HepG2 (cell line): ENCODE measurements around the gene SERTAD3. TPM values are rescaled to one million over a fixed set of nuclear protein-coding genes. Genes with fewer than 3 reads are reported as not detected.

ENCODE experiments used
- ATAC-seq: fragments of 200-7000 bp; cut with Tn5 transposase; 3 replicates; pipeline ENCODE4 v1.9.1; 2020; ENCODE audit warnings: mild to moderate bottlenecking, moderate library complexity
- BruUV-seq: library from RNA; stranded (reverse); fragments of 400-500 nt; replicated peaks from 2 replicates; lab custom pipeline; 2021; lab: Mats Ljungman, UMichigan
- CTCF ChIA-PET: fragments of 300-600 bp; formaldehyde crosslinking; extraction: SDS; loops from one replicate; lab custom pipeline; 2021; ENCODE audit warnings: low total read pairs, inconsistent platforms, low intra/inter-chr PET ratio; lab: Yijun Ruan, JAX
- POLR2A ChIA-PET: fragments of 350-600 bp; sonication (Branson Sonifier 250); formaldehyde crosslinking; loops from one replicate; lab custom pipeline; 2020; ENCODE audit warnings: antibody characterized with exemption, inconsistent platforms; lab: Yijun Ruan, JAX
- DNase-seq: peaks from one replicate; pipeline ENCODE4 v3.0.0-alpha.2; 2015; ENCODE audit warnings: low spot score
- FAIRE-seq: peaks from 3 replicates; lab custom pipeline; 2011; peaks lifted over from hg19 to GRCh38; lab: Jason Lieb, UNC
- H2AFZ ChIP-seq: one replicate; pipeline ENCODE4 v1.6.1; 2011; ENCODE audit warnings: low read length, inconsistent platforms
- H3K27ac ChIP-seq: fragments of 300-600 bp; 3 replicates; pipeline ENCODE4 v1.8.0; 2011; ENCODE audit warnings: mixed run types, mild to moderate bottlenecking, mixed read lengths, low read length, inconsistent platforms; ENCODE audit not compliant: insufficient read depth; ENCODE audit errors: extremely low read length
- H3K27me3 ChIP-seq, 2 experiments: fragments of 200-600 bp in 1 of 2; 2 replicates in 1 of 2; 3 replicates in 1 of 2; pipeline versions ENCODE4 v1.6.0 to v1.8.0; 2011; ENCODE audit warnings: low read length in 2 of 2, mild to moderate bottlenecking in 2 of 2, moderate library complexity in 2 of 2, inconsistent platforms in 1 of 2; ENCODE audit not compliant: insufficient read depth in 2 of 2, control insufficient read depth in 1 of 2
- H3K36me3 ChIP-seq, 2 experiments: fragments of 200-600 bp in 1 of 2; replicated peaks in 1 of 2; 2 replicates in 1 of 2; 3 replicates in 1 of 2; pipeline versions ENCODE4 v1.5.1 to v1.8.0; 2011; ENCODE audit warnings: low read length in 2 of 2, inconsistent platforms in 1 of 2; ENCODE audit not compliant: insufficient read depth in 2 of 2, control insufficient read depth in 1 of 2
- H3K4me1 ChIP-seq: 2 replicates; pipeline ENCODE4 v1.5.1; 2012; ENCODE audit warnings: low read length, inconsistent platforms; ENCODE audit not compliant: insufficient read depth
- H3K4me2 ChIP-seq: 2 replicates; pipeline ENCODE4 v1.6.0; 2011; ENCODE audit warnings: low read depth, low read length, inconsistent platforms
- H3K4me3 ChIP-seq, 3 experiments: fragments of 200-600 bp in 1 of 3; sonication (generic), shearing (Covaris generic) in 1 of 3; replicated peaks in 1 of 3; 2 replicates each; pipeline ENCODE4 v1.5.1; 2011 to 2016; ENCODE audit warnings: low read length in 3 of 3, inconsistent platforms in 2 of 3, low read depth in 2 of 3, mild to moderate bottlenecking in 2 of 3, control low read depth in 1 of 3, mixed read lengths in 1 of 3; ENCODE audit not compliant: insufficient read depth in 1 of 3
- H3K79me2 ChIP-seq: one replicate; pipeline ENCODE4 v1.6.1; 2011; ENCODE audit warnings: low read length, inconsistent platforms; ENCODE audit not compliant: insufficient read depth
- H3K9ac ChIP-seq: 2 replicates; pipeline ENCODE4 v1.6.0; 2011; ENCODE audit warnings: mild to moderate bottlenecking, low read depth, low read length, inconsistent platforms; ENCODE audit not compliant: insufficient read depth
- H3K9me3 ChIP-seq: 2 replicates; pipeline ENCODE4 v1.5.1; 2012; ENCODE audit warnings: mild to moderate bottlenecking, low read length
- H4K20me1 ChIP-seq: 2 replicates; pipeline ENCODE4 v1.6.0; 2011; ENCODE audit warnings: inconsistent platforms, mild to moderate bottlenecking, low read length, moderate library complexity; ENCODE audit not compliant: insufficient read depth
- ATF7 ChIP-seq, 2 experiments: fragments of 450-650 bp in 1 of 2; sonication (generic) in 1 of 2; formaldehyde crosslinking in 1 of 2; IDR thresholded peaks; 2 replicates each; pipeline versions ENCODE4 v1.4.0 to v1.6.1; 2016 to 2020; ENCODE audit warnings: antibody characterized with exemption in 1 of 2, mild to moderate bottlenecking in 1 of 2, missing genetic modification reagents in 1 of 2
- HNF4A ChIP-seq: sonication (generic); formaldehyde crosslinking; IDR thresholded peaks from 2 replicates; pipeline ENCODE4 v1.4.0; 2020; ENCODE audit warnings: missing genetic modification reagents
- ZNF331 ChIP-seq: sonication (generic); formaldehyde crosslinking; IDR thresholded peaks from 2 replicates; pipeline ENCODE4 v1.4.0; 2020; ENCODE audit warnings: missing genetic modification reagents
- ZNF724P ChIP-seq: sonication (generic); formaldehyde crosslinking; IDR thresholded peaks from 2 replicates; pipeline ENCODE4 v1.8.0; 2022; ENCODE audit warnings: missing genetic modification reagents, borderline replicate concordance
- WGBS: methylation state at CpG from one replicate; pipeline ENCODE4 v1.1.6; 2017; ENCODE audit warnings: low lambda C conversion rate; 5-methylcytosine and 5-hydroxymethylcytosine counted together
- in situ Hi-C: cut with HindIII; loops from 2 replicates; pipeline ENCODE4 v1.10.0; 2017; ENCODE audit warnings: low pct_unique_long_range_greater_than_20kb; ENCODE audit not compliant: extremely low pct_ligation_motif_present
- intact Hi-C: fragments of 100-400 bp; cut with micrococcal nuclease; formaldehyde crosslinking; loops from one replicate; pipeline ENCODE4 v1.10.0; 2022; ENCODE audit not compliant: unreplicated experiment
- polyA plus RNA-seq, 8 experiments: library from polyadenylated mRNA; depleted of rRNA in 3 of 8; stranded (reverse) in 7 of 8; unstranded in 1 of 8; fragments of >200 nt; fragmentation: Illumina TruSeq in 4 of 8; extraction: Trizol in 4 of 8; gene quantifications; 2 replicates each; pipeline versions ENCODE4 v1.2.1 to v1.2.3, GENCODE V29; 2011 to 2016; ENCODE audit warnings: low read depth in 4 of 8, missing spikeins in 1 of 8, mixed read lengths in 1 of 8; ENCODE audit not compliant: insufficient read depth in 1 of 8
- total RNA-seq, 5 experiments: library from RNA; depleted of rRNA; stranded (reverse); fragments of >200 nt; fragmentation: Illumina TruSeq; extraction: Trizol; gene quantifications; 2 replicates each; pipeline ENCODE4 v1.2.3, GENCODE V29; 2016; ENCODE audit warnings: low read depth in 1 of 5

The SERTAD3 gene
- total and polyA plus RNA-seq, 2 of the 13 experiments (the other 11 are each of a cell fraction or from before 2014, with no cell fraction given): 9.6 to 16.9 TPM

DNA sequence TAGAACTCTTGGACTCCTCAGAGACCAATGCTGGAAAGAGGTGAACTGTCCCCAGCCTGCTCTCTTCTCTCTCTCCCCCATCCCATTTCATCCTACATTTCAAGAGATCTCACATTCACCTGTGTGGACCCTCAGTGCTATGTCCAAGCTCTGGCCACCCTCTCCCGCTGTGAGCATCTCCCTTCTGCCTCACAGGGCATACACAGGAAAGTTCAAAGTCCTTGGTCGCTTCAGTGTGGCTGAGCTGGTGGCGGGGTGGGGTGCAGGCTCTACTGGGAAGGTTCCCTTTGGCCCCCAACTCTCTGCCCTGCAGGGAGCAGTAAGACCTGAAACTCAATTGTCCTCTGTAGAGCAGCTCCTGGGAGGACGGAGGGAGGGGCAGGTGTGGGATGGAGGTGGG is 49.6 kb upstream of the SERTAD3 start:
- no peak overlapping the region for H3K27ac ChIP-seq
- H2AFZ ChIP-seq: no peak overlapping the region
- 0 out of 5 replicates have a peak, but pooled peaks cover 1 to 2% of the 10 kb centered on the region in 2 experiments for H3K27me3 ChIP-seq
- TF ChIP-seq ZNF331 (CRISPR knock-in tag) (no peak), HNF4A (CRISPR knock-in tag) (peak; percentile 57; the same call in 1 of the 2 replicates)
- TF ChIP-seq, all 625 proteins: peak for 1
- Histone ChIP-seq H3K79me2 (no peaks in the 10 kb centered on the region), H3K4me2 (no peak overlapping the region), H3K9me3 (no peaks in the 10 kb centered on the region), H3K4me1 (peaks cover 6% of the 10 kb centered on the region; the same call in 1 of the 2 replicates), H4K20me1 (no peaks in the 10 kb centered on the region), H3K36me3 (no peaks in the 10 kb centered on the region), H3K4me3 (no peak overlapping the region), H3K9ac (no peak overlapping the region)
- intact Hi-C loops: no loop called here
- ATAC-seq: peak; percentile 60
- ChIA-PET CTCF (no interaction called here), POLR2A (no interaction called here)
- no peak for DNase-seq
- no peak for FAIRE-seq
- in situ Hi-C loops: no loop called here
- 0% methylated on average over 3 of the region's 4 CpGs for WGBS
- BruUV-seq: no TSS peak

DNA sequence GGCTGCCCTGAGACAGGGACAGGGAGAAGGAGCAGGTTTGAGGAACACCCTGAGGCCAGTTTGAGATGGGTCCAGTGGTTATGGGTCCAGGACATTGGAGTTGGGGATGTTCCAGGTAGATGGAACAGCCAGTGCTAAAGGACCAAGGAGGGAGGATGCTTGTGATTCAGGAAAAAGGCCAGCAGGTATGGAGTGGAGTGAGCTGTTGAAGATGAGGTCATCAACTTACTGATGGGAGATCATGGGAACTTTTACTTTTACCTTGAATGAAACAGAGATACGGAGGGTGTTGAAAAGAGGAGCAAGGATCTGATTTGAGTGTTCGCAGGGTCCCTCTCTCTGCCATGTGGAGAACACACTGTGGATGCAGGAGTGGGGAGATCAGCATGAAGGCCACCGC is 48.1 kb upstream of the SERTAD3 start:
- ATAC-seq (no peak), FAIRE-seq (no peak), DNase-seq (no peak)
- POLR2A ChIA-PET: no interaction called here
- 45% methylated on average over 3 of the region's 3 CpGs for WGBS
- intact Hi-C loops: no loop called here
- Histone ChIP-seq H3K79me2 (no peaks in the 10 kb centered on the region), H3K9ac (no peak overlapping the region), H4K20me1 (no peaks in the 10 kb centered on the region), H3K4me3 (no peak overlapping the region), H3K4me1 (peaks cover 17% of the 10 kb centered on the region), H3K27ac (no peak overlapping the region), H2AFZ (no peak overlapping the region), H3K36me3 (no peaks in the 10 kb centered on the region), H3K9me3 (no peaks in the 10 kb centered on the region), H3K4me2 (no peak overlapping the region), H3K27me3 (peaks cover 1 to 2% of the 10 kb centered on the region in 2 experiments; a peak in 1 of 5 replicates)
- CTCF ChIA-PET: no interaction called here
- no TSS peak for BruUV-seq
- in situ Hi-C loops: no loop called here
- TF ChIP-seq ZNF724P (CRISPR knock-in tag) (no peak), ATF7 (IDR thresholded peaks at IDR 0.05) (peak; percentile 90), ATF7 (CRISPR knock-in tag; IDR thresholded peaks at IDR 0.05) (no peak)
